Measurements from ENCODE around the gene AMOTL2. TPM values are rescaled to one million over a fixed set of nuclear protein-coding genes. Genes with fewer than 3 reads are reported as not detected.

Gene AMOTL2
- polyA plus RNA-seq, 1 donor (not counting 4 experiments of a cell fraction or from before 2014, with no cell fraction given), result 39.8 TPM

GRCh38 chr3:134328147-134328591 lies 46.1 kb downstream of the AMOTL2 start:
- peak; percentile 88 for FAIRE-seq
- Histone ChIP-seq H4K20me1 (ENCODE audit: control insufficient read depth, extremely low read depth, insufficient read depth, low read length) (no peaks in the 10 kb centered on the region), H3K9ac (ENCODE audit: control insufficient read depth, extremely low read depth, insufficient read depth, low read length) (peak overlapping the region; percentile 74), H3K36me3 (ENCODE audit: control insufficient read depth in 2 of 2, extremely low read depth in 1 of 2, insufficient read depth in 2 of 2, low read length in 2 of 2) (no peaks in the 10 kb centered on the region), H3K9me1 (ENCODE audit: control insufficient read depth, extremely low read depth, insufficient read depth, low read length) (peaks cover 3% of the 10 kb centered on the region), H3K4me3 (ENCODE audit: control insufficient read depth in 2 of 3, extremely low read depth in 1 of 3, insufficient read depth in 2 of 3, low read depth in 1 of 3, low read length in 3 of 3) (peak overlapping the region in 2 of 3 experiments; percentile 41), H3K4me1 (ENCODE audit: control insufficient read depth, extremely low read depth, insufficient read depth, low read length) (peaks cover 80% of the 10 kb centered on the region), H3K4me2 (ENCODE audit: control insufficient read depth, extremely low read depth, insufficient read depth, low read depth, low read length) (peak overlapping the region; percentile 64), H3K27ac (ENCODE audit: control insufficient read depth, insufficient read depth, low read length) (peak overlapping the region; percentile 85), H3K79me2 (ENCODE audit: control insufficient read depth, insufficient read depth, low read length) (no peaks in the 10 kb centered on the region), H3K27me3 (ENCODE audit: control insufficient read depth, extremely low read depth, insufficient read depth, low read length) (no peaks in the 10 kb centered on the region), H3K9me3 (ENCODE audit: control insufficient read depth, low read depth, low read length) (no peaks in the 10 kb centered on the region), H2AFZ (ENCODE audit: control insufficient read depth, low read length) (no peak overlapping the region)
- dilution Hi-C loops (cut with MboI; ENCODE audit: extremely low pct_ligation_motif_present, low sequenced_read_pairs), result no loop called here
- TF ChIP-seq CTCF (optimal IDR thresholded peaks at IDR 0.05 in 1 of 3, IDR thresholded peaks at IDR 0.05 in 1 of 3, conservative IDR thresholded peaks at IDR 0.05 in 1 of 3; ENCODE audit: extremely low read depth in 1 of 3, insufficient read depth in 2 of 3, low read length in 3 of 3), result no peak
- no peak for TF ChIP-seq EZH2 (IDR thresholded peaks at IDR 0.05; ENCODE audit: low read length)
- DNase-seq (ENCODE audit: low read depth, low spot score), result no peak

- FAIRE-seq (peak; percentile 93), DNase-seq (ENCODE audit: low read depth, low spot score) (no peak)
- peak overlapping the region; percentile 5 to 41 (median 36) for H3K4me3 ChIP-seq (ENCODE audit: control insufficient read depth in 2 of 3, extremely low read depth in 1 of 3, insufficient read depth in 2 of 3, low read depth in 1 of 3, low read length in 3 of 3)
- H3K9me3 ChIP-seq (ENCODE audit: control insufficient read depth, low read depth, low read length), result no peaks in the 10 kb centered on the region
- dilution Hi-C loops (cut with MboI; ENCODE audit: extremely low pct_ligation_motif_present, low sequenced_read_pairs), result no loop called here
- H3K27me3 ChIP-seq (ENCODE audit: control insufficient read depth, extremely low read depth, insufficient read depth, low read length), result no peaks in the 10 kb centered on the region
- no peaks in the 10 kb centered on the region for H4K20me1 ChIP-seq (ENCODE audit: control insufficient read depth, extremely low read depth, insufficient read depth, low read length)
- peaks cover 82% of the 10 kb centered on the region for H3K4me1 ChIP-seq (ENCODE audit: control insufficient read depth, extremely low read depth, insufficient read depth, low read length)
- H3K79me2 ChIP-seq (ENCODE audit: control insufficient read depth, insufficient read depth, low read length), result no peaks in the 10 kb centered on the region
- H3K4me2 ChIP-seq (ENCODE audit: control insufficient read depth, extremely low read depth, insufficient read depth, low read depth, low read length), result peak overlapping the region; percentile 64
- H3K9ac ChIP-seq (ENCODE audit: control insufficient read depth, extremely low read depth, insufficient read depth, low read length), result peak overlapping the region; percentile 74
- TF ChIP-seq EZH2 (IDR thresholded peaks at IDR 0.05; ENCODE audit: low read length) (no peak), CTCF (optimal IDR thresholded peaks at IDR 0.05 in 1 of 3, IDR thresholded peaks at IDR 0.05 in 1 of 3, conservative IDR thresholded peaks at IDR 0.05 in 1 of 3; ENCODE audit: extremely low read depth in 1 of 3, insufficient read depth in 2 of 3, low read length in 3 of 3) (no peak)
- H3K36me3 ChIP-seq (ENCODE audit: control insufficient read depth in 2 of 2, extremely low read depth in 1 of 2, insufficient read depth in 2 of 2, low read length in 2 of 2), result no peaks in the 10 kb centered on the region
- H3K9me1 ChIP-seq (ENCODE audit: control insufficient read depth, extremely low read depth, insufficient read depth, low read length), result peaks cover 3% of the 10 kb centered on the region
- no peak overlapping the region for H2AFZ ChIP-seq (ENCODE audit: control insufficient read depth, low read length)
- H3K27ac ChIP-seq (ENCODE audit: control insufficient read depth, insufficient read depth, low read length), result peak overlapping the region; percentile 85
Observed at GRCh38 chr3:134327594-134327975, 46.7 kb downstream of the AMOTL2 start.

All from keratinocyte (primary cell).